Measurements from ENCODE around the gene TGM1.
A peak's percentile ranks its signal among the peaks of the same experiment; 100 is the strongest.

Gene TGM1

DNA sequence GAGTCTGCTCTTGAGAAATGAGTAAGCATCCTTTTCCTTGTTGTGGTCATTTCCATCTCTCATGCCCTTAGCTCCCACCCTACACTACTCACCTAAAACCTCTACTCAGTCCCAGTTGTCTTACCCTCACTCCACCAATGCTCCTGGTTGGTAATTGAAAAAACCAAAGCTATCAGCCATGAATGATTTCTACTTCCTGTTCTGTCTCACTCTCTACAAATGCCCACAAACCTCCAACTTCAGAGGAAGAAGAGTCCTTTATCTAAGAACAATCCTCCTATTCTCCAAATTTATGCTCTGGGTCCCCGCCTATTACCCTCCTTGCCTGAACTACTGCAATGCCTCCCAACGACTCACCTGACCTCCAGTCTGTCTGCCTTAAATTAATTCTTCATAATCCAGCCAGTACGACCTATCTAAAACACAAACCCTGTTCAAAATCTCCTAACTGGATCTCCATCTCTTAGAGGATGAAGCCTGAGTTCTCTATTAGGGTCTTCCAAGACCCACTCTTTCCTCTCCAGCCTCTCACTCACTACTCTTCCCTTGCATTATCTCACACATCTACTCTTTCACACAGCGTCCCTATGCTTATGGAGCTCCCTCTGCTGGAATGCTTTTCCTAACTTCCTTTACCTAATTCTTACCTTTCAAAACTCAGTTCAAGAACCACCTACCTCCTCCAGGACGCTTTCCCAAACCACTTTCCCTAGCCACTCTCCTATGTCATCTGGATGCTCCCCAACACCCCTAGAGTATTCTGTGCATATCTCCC lies 34.4 kb upstream of the TGM1 start (continued):
- no peak for TF ChIP-seq ZNF280C (tag by site-specific recombination; IDR thresholded peaks at IDR 0.05)

DNA sequence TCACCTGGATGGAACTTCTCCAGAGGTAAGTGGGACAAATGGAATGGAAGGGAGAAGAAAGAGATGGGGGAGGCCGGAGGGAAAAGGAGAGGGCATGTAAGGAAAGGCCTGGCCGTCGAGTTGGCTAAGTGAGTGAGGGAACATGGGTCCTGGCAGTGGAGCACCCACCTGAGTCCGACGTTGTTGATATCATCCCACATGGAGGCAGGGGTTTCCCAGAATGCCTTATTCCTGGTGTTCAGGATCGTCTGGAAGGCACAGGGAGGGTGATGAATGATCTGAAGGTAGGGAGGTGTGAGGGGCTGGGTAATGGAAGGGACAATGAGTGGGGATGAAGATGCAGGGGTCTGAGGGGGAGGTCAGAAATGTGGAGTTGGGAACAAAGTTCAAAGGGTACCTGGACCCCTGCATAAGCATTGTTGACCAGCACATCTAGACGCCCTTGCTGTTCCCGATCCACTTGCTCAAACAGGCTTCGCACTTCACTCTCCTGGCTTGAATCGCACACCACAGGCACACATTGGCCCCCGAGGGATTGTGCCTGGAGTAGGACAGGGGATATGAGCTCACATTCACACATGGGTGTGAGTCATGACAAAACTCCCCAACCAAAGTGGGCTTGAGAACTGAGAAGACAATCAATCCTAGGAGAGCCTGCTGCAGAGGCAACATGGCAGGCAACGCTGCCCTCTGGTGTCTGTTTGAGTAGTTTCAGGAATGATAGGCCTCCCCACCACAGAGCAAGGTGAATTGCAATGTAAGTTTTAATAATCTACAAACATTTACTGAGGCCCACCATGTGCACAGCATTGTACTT lies 33.6 kb upstream of the TGM1 start:
- CTCF ChIA-PET: interaction anchor here (0.6 to 5.7 kb wide), 30 partner anchors 8 to 282 kb away, joined by 3 to 133 read pairs (median 5); partner anchors contain the start of genes ADCY4, CIDEB, IPO4 and LTB4R2
- peaks cover 12% of the 10 kb centered on the region for H3K4me1 ChIP-seq (ENCODE audit: control insufficient read depth, insufficient read depth, low read length)
- peaks cover 14 to 44% of the 10 kb centered on the region in 2 experiments for H3K36me3 ChIP-seq (ENCODE audit: control insufficient read depth in 2 of 2, insufficient read depth in 1 of 2, low read length in 2 of 2)
- no peaks in the 10 kb centered on the region for H3K9me3 ChIP-seq (ENCODE audit: control insufficient read depth, insufficient read depth, low read depth, low read length)
- H3K4me3 ChIP-seq (ENCODE audit: low read depth, low read length): no peak overlapping the region
- POLR2A ChIA-PET: interaction anchor here (1.5 to 5.4 kb wide), 3 partner anchors 25 to 82 kb away, joined by 5 to 62 read pairs (median 10); partner anchors contain the start of genes RABGGTA and TINF2
- H3K27ac ChIP-seq (ENCODE audit: extremely low read depth, low read depth, low read length): no peak overlapping the region
- no peak for TF ChIP-seq ZNF280C (tag by site-specific recombination; IDR thresholded peaks at IDR 0.05)
- TF ChIP-seq ZNF266 (tag by site-specific recombination; IDR thresholded peaks at IDR 0.05; ENCODE audit: low read depth): no peak
- no peak for TF ChIP-seq ZNF776 (tag by site-specific recombination; IDR thresholded peaks at IDR 0.05; ENCODE audit: borderline replicate concordance)
- no peak for TF ChIP-seq ZNF366 (tag by site-specific recombination; conservative IDR thresholded peaks at IDR 0.05)
- TF ChIP-seq ZNF112 (tag by site-specific recombination; IDR thresholded peaks at IDR 0.05): no peak
- TF ChIP-seq ZNF274 (IDR thresholded peaks at IDR 0.05; ENCODE audit: low read length): no peak
- no peak for TF ChIP-seq ZNF274 (tag by site-specific recombination; IDR thresholded peaks at IDR 0.05; ENCODE audit: borderline replicate concordance)
- no peak for TF ChIP-seq ZNF621 (tag by site-specific recombination; IDR thresholded peaks at IDR 0.05)
- TF ChIP-seq INSM2 (tag by site-specific recombination; IDR thresholded peaks at IDR 0.05): no peak
- TF ChIP-seq ZNF169 (tag by site-specific recombination; IDR thresholded peaks at IDR 0.05): no peak
- TF ChIP-seq, protein P1, sequence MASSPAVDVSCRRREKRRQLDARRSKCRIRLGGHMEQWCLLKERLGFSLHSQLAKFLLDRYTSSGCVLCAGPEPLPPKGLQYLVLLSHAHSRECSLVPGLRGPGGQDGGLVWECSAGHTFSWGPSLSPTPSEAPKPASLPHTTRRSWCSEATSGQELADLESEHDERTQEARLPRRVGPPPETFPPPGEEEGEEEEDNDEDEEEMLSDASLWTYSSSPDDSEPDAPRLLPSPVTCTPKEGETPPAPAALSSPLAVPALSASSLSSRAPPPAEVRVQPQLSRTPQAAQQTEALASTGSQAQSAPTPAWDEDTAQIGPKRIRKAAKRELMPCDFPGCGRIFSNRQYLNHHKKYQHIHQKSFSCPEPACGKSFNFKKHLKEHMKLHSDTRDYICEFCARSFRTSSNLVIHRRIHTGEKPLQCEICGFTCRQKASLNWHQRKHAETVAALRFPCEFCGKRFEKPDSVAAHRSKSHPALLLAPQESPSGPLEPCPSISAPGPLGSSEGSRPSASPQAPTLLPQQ (tag by site-specific recombination; IDR thresholded peaks at IDR 0.05): no peak
- TF ChIP-seq ZNF324 (tag by site-specific recombination; IDR thresholded peaks at IDR 0.05): no peak
- no peak for TF ChIP-seq ELK4 (IDR thresholded peaks at IDR 0.05; ENCODE audit: borderline replicate concordance, low read depth, low read length)
- TF ChIP-seq, protein P2, sequence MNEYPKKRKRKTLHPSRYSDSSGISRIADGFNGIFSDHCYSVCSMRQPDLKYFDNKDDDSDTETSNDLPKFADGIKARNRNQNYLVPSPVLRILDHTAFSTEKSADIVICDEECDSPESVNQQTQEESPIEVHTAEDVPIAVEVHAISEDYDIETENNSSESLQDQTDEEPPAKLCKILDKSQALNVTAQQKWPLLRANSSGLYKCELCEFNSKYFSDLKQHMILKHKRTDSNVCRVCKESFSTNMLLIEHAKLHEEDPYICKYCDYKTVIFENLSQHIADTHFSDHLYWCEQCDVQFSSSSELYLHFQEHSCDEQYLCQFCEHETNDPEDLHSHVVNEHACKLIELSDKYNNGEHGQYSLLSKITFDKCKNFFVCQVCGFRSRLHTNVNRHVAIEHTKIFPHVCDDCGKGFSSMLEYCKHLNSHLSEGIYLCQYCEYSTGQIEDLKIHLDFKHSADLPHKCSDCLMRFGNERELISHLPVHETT (tag by site-specific recombination; IDR thresholded peaks at IDR 0.05): peak; percentile 61; the same call in 1 of the 2 replicates
- TF ChIP-seq ZSCAN4 (tag by site-specific recombination; IDR thresholded peaks at IDR 0.05): no peak
- no peak for TF ChIP-seq BCL11B (tag by site-specific recombination; IDR thresholded peaks at IDR 0.05; ENCODE audit: low read depth)
- no peak for TF ChIP-seq ZNF302 (tag by site-specific recombination; IDR thresholded peaks at IDR 0.05; ENCODE audit: low read depth)
- no peak for TF ChIP-seq ZNF19 (tag by site-specific recombination; IDR thresholded peaks at IDR 0.05; ENCODE audit: low read depth)
- TF ChIP-seq ZFHX2 (tag by site-specific recombination; conservative IDR thresholded peaks at IDR 0.05): no peak
- TF ChIP-seq ZNF426 (tag by site-specific recombination; IDR thresholded peaks at IDR 0.05): no peak
- no peak for TF ChIP-seq SALL2 (tag by site-specific recombination; IDR thresholded peaks at IDR 0.05; ENCODE audit: borderline replicate concordance)

Data from HEK293 (cell line).